K562 (cell line): ENCODE measurements around the gene EPHB4. TPM values are rescaled to one million over a fixed set of nuclear protein-coding genes. Genes with fewer than 3 reads are reported as not detected.
A peak's percentile ranks its signal among the peaks of the same experiment; 100 is the strongest.

Source experiments
- ADNP ChIP-seq: fragments of 200-800 bp; sonication (Bioruptor generic); IDR thresholded peaks from 2 replicates; pipeline ENCODE4 v1.6.1; 2016; ENCODE audit warnings: missing genetic modification characterization, missing compliant biosample characterization
- ARID2 ChIP-seq: fragments of 450-650 bp; IDR thresholded peaks from 2 replicates; pipeline ENCODE4 v1.6.1; 2017; ENCODE audit warnings: antibody characterized with exemption, mild to moderate bottlenecking
- BACH1 ChIP-seq: fragments of 200-800 bp; sonication (Bioruptor generic); IDR thresholded peaks from 2 replicates; pipeline ENCODE4 v1.6.1; 2016; ENCODE audit warnings: missing genetic modification characterization, missing compliant biosample characterization
- CC2D1A ChIP-seq: fragments of 450-650 bp; IDR thresholded peaks from 2 replicates; pipeline ENCODE4 v1.6.1; 2017; ENCODE audit warnings: mild to moderate bottlenecking
- CREM ChIP-seq: IDR thresholded peaks from 2 replicates; pipeline ENCODE4 v1.6.1; 2014; ENCODE audit warnings: antibody characterized with exemption, low read depth
- E2F3 ChIP-seq: fragments of 250-450 bp; sonication (Bioruptor Pico); IDR thresholded peaks from 2 replicates; pipeline ENCODE4 v1.4.0; 2020; ENCODE audit warnings: mild to moderate bottlenecking
- ELF4 ChIP-seq: fragments of 450-650 bp; formaldehyde crosslinking; IDR thresholded peaks from 2 replicates; pipeline ENCODE4 v1.4.0; 2022; ENCODE audit warnings: missing genetic modification characterization
- ETV6 ChIP-seq, 3 experiments: fragments of 150-350 bp in 1 of 3; sonication (generic) in 1 of 3; formaldehyde crosslinking in 1 of 3; IDR thresholded peaks; 2 replicates each; pipeline versions ENCODE4 v1.6.1 to v1.8.0; 2014 to 2022; ENCODE audit warnings: borderline replicate concordance in 2 of 3, low read depth in 2 of 3, antibody characterized with exemption in 1 of 3, low read length in 1 of 3, mild to moderate bottlenecking in 1 of 3, missing genetic modification reagents in 1 of 3
- KDM4B ChIP-seq, 2 experiments: fragments of 450-650 bp in 1 of 2; sonication (generic) in 1 of 2; IDR thresholded peaks; 2 replicates each; pipeline ENCODE4 v1.6.1; 2016 to 2017; ENCODE audit warnings: borderline replicate concordance in 2 of 2, antibody characterized with exemption in 1 of 2, low read depth in 1 of 2, mild to moderate bottlenecking in 1 of 2
- LCOR ChIP-seq: sonication (generic); formaldehyde crosslinking; IDR thresholded peaks from 2 replicates; pipeline ENCODE4 v1.8.0; 2022; ENCODE audit warnings: mild to moderate bottlenecking, missing genetic modification reagents
- MEF2D ChIP-seq: conservative IDR thresholded peaks from 2 replicates; pipeline ENCODE4 v1.6.1; 2016; ENCODE audit warnings: low read depth, missing genetic modification characterization, missing compliant biosample characterization
- MTA2 ChIP-seq: fragments of 450-650 bp; IDR thresholded peaks from 2 replicates; pipeline ENCODE4 v1.6.1; 2016; ENCODE audit warnings: low read depth
- MYC ChIP-seq, 2 experiments: fragments of 250-450 bp in 1 of 2; sonication (Bioruptor Pico) in 1 of 2; IDR thresholded peaks; 2 replicates each; pipeline versions ENCODE4 v1.5.1 to v1.6.1; 2012 to 2021; ENCODE audit warnings: low read depth in 2 of 2, borderline replicate concordance in 1 of 2, improper control_type of control experiment in 1 of 2, low read length in 1 of 2, mild to moderate bottlenecking in 1 of 2, moderate library complexity in 1 of 2
- NEUROD1 ChIP-seq: fragments of 150-350 bp; IDR thresholded peaks from 2 replicates; pipeline ENCODE4 v1.6.1; 2014; ENCODE audit warnings: borderline replicate concordance, low read length, low read depth; ENCODE audit not compliant: partially characterized antibody
- PML ChIP-seq: IDR thresholded peaks from 2 replicates; pipeline ENCODE4 v1.6.1; 2012; ENCODE audit warnings: low read length, inconsistent platforms
- ZBTB8A ChIP-seq: fragments of 450-650 bp; IDR thresholded peaks from 2 replicates; pipeline ENCODE4 v1.6.1; 2018; ENCODE audit warnings: mild to moderate bottlenecking, moderate library complexity; ENCODE audit not compliant: partially characterized antibody
- ZNF175 ChIP-seq: fragments of 200-800 bp; sonication (Bioruptor generic); IDR thresholded peaks from 2 replicates; pipeline ENCODE4 v1.6.1; 2016; ENCODE audit warnings: low read depth, mild to moderate bottlenecking, missing genetic modification characterization, missing compliant biosample characterization
- ZSCAN29 ChIP-seq: fragments of 450-650 bp; IDR thresholded peaks from 2 replicates; pipeline ENCODE4 v1.6.1; 2017
- polyA plus RNA-seq, 8 experiments: library from polyadenylated mRNA; depleted of rRNA in 4 of 8; stranded (reverse) in 5 of 8; unstranded in 3 of 8; fragments of >200 nt; fragmentation: Nextera tagmentation in 2 of 8; fragmentation: Illumina TruSeq in 1 of 8; extraction: Ambion mirVana in 2 of 8; extraction: Trizol in 1 of 8; gene quantifications; 2 replicates each; pipeline versions ENCODE4 v1.2.1 to v1.2.3, GENCODE V29; 2011 to 2014; ENCODE audit warnings: inconsistent platforms in 1 of 8, missing spikeins in 1 of 8
- total RNA-seq, 7 experiments: library from RNA; depleted of rRNA in 6 of 7; stranded (reverse); fragments of >200 nt in 6 of 7; fragmentation: Illumina TruSeq in 2 of 7; extraction: Trizol in 2 of 7; gene quantifications; 2 replicates each; pipeline versions ENCODE4 v1.2.1 to v1.2.3, GENCODE V29; 2011 to 2021; ENCODE audit warnings: low replicate concordance in 1 of 7
- TF ChIP-seq, protein P1 (sequence below): IDR thresholded peaks from 2 replicates; pipeline ENCODE4 v1.6.1; 2014; ENCODE audit warnings: antibody characterized with exemption
- TF ChIP-seq, protein P2 (sequence below): fragments of 450-650 bp; formaldehyde crosslinking; IDR thresholded peaks from 2 replicates; pipeline ENCODE4 v1.4.0; 2020; ENCODE audit warnings: mild to moderate bottlenecking, moderate library complexity
- TF ChIP-seq, protein P3 (sequence below): sonication (generic); formaldehyde crosslinking; IDR thresholded peaks from 2 replicates; pipeline ENCODE4 v1.8.1; 2023; ENCODE audit warnings: mild to moderate bottlenecking, missing genetic modification reagents, moderate library complexity
- TF ChIP-seq, protein P4 (sequence below): fragments of 450-650 bp; IDR thresholded peaks from 2 replicates; pipeline ENCODE4 v1.6.1; 2017; ENCODE audit warnings: antibody characterized with exemption

The EPHB4 gene
- total and polyA plus RNA-seq, 9 of the 15 experiments (the other 6 are each of a cell fraction or from before 2014, with no cell fraction given) = 1.2 to 82.1 (median 37.9) TPM

DNA sequence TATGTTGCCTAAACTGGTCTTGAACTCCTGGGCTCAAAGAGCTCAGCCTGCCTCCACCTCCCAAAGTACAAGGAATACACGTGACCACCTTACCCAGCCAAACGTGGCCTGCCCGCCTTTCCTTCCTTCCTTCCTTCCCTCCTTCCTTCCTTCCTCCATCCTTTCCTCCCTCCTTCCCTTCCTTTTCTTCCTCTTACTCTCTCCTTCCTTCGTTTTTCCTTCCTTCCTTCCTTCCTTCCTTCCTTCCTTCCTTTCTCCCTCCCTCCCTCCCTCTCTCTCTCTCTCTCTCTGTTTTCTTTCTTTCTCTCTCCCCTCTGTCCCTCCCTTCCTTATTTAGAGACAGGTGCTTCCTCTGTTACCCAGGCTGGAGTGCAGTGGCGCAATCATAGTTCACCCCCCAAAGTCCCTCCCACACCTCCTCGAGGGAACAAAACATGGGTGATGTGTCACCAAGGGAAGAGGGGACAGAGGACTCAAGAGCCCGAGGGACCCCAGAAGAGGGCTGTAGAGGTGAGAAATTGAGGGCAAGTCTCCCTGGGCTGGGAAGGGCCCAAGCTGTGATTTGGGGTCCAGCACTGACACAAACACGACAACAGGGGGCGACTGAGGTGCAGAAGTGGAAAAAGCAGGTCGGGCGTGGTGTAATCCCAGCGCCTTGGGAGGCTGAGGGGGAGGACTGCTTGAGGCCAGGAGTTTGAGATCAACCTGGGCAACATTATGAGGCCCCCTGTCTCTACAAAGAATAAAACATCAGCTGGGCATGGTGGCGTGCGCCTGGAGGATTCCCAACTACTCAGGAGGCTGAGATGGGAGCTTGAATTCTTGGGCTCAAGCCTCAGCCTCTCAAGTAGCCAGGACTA lies 28.1 kb downstream of the EPHB4 start (continued):
- TF ChIP-seq, protein P1, sequence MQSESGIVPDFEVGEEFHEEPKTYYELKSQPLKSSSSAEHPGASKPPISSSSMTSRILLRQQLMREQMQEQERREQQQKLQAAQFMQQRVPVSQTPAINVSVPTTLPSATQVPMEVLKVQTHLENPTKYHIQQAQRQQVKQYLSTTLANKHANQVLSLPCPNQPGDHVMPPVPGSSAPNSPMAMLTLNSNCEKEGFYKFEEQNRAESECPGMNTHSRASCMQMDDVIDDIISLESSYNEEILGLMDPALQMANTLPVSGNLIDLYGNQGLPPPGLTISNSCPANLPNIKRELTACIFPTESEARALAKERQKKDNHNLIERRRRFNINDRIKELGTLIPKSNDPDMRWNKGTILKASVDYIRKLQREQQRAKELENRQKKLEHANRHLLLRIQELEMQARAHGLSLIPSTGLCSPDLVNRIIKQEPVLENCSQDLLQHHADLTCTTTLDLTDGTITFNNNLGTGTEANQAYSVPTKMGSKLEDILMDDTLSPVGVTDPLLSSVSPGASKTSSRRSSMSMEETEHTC = no peak
- no peak for TF ChIP-seq ZSCAN29
- TF ChIP-seq MEF2D (tag) = no peak
- no peak for TF ChIP-seq PML
- no peak for TF ChIP-seq E2F3 (CRISPR knock-in tag)
- TF ChIP-seq, protein P2, sequence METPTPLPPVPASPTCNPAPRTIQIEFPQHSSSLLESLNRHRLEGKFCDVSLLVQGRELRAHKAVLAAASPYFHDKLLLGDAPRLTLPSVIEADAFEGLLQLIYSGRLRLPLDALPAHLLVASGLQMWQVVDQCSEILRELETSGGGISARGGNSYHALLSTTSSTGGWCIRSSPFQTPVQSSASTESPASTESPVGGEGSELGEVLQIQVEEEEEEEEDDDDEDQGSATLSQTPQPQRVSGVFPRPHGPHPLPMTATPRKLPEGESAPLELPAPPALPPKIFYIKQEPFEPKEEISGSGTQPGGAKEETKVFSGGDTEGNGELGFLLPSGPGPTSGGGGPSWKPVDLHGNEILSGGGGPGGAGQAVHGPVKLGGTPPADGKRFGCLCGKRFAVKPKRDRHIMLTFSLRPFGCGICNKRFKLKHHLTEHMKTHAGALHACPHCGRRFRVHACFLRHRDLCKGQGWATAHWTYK (CRISPR knock-in tag) = no peak
- TF ChIP-seq ZNF175 = no peak
- TF ChIP-seq, protein P3, sequence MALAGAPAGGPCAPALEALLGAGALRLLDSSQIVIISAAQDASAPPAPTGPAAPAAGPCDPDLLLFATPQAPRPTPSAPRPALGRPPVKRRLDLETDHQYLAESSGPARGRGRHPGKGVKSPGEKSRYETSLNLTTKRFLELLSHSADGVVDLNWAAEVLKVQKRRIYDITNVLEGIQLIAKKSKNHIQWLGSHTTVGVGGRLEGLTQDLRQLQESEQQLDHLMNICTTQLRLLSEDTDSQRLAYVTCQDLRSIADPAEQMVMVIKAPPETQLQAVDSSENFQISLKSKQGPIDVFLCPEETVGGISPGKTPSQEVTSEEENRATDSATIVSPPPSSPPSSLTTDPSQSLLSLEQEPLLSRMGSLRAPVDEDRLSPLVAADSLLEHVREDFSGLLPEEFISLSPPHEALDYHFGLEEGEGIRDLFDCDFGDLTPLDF (CRISPR knock-in tag) = 0 out of 2 replicates have a peak, but pooled peaks have one; percentile 36
- peak; percentile 39; the same call in 1 of the 2 replicates for TF ChIP-seq LCOR (CRISPR knock-in tag)
- TF ChIP-seq ZBTB8A = no peak
- TF ChIP-seq, protein P4, sequence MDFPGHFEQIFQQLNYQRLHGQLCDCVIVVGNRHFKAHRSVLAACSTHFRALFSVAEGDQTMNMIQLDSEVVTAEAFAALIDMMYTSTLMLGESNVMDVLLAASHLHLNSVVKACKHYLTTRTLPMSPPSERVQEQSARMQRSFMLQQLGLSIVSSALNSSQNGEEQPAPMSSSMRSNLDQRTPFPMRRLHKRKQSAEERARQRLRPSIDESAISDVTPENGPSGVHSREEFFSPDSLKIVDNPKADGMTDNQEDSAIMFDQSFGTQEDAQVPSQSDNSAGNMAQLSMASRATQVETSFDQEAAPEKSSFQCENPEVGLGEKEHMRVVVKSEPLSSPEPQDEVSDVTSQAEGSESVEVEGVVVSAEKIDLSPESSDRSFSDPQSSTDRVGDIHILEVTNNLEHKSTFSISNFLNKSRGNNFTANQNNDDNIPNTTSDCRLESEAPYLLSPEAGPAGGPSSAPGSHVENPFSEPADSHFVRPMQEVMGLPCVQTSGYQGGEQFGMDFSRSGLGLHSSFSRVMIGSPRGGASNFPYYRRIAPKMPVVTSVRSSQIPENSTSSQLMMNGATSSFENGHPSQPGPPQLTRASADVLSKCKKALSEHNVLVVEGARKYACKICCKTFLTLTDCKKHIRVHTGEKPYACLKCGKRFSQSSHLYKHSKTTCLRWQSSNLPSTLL = no peak
- no peak for TF ChIP-seq ETV6 (IDR thresholded peaks at IDR 0.05; ENCODE audit: borderline replicate concordance in 1 of 2, low read depth in 2 of 2, low read length in 1 of 2)
- no peak for TF ChIP-seq ETV6 (CRISPR knock-in tag; IDR thresholded peaks at IDR 0.05; ENCODE audit: borderline replicate concordance)
- no peak for TF ChIP-seq ADNP (tag)
- TF ChIP-seq ARID2 = peak; percentile 72; the same call in 1 of the 2 replicates
- TF ChIP-seq ELF4 (CRISPR knock-in tag) = peak; percentile 54; the same call in 1 of the 2 replicates
- no peak for TF ChIP-seq KDM4B (IDR thresholded peaks at IDR 0.05; ENCODE audit: borderline replicate concordance in 2 of 2, low read depth in 1 of 2)
- no peak for TF ChIP-seq CC2D1A
- no peak for TF ChIP-seq BACH1 (tag)
- no peak for TF ChIP-seq MTA2
- peak; percentile 54; the same call in 1 of the 2 replicates for TF ChIP-seq CREM
- peak; percentile 47; the same call in 1 of the 2 replicates for TF ChIP-seq MYC (IDR thresholded peaks at IDR 0.05; ENCODE audit: low read depth, low read length)
- TF ChIP-seq MYC (CRISPR knock-in tag; IDR thresholded peaks at IDR 0.05; ENCODE audit: borderline replicate concordance, low read depth) = no peak
- TF ChIP-seq NEUROD1 = no peak
